Activated T-cell treated with anti-CD3 and anti-CD28 coated beads for 24 hours (primary cell): ENCODE data around the gene IFNLR1.

Experiments used
- DNase-seq: peaks from one replicate; pipeline ENCODE4 v3.0.0-alpha.2; 2020; ENCODE audit warnings: low read depth

Gene IFNLR1

GRCh38 chr1:24205345-24206082 is 18.4 kb upstream of the IFNLR1 start:
- no peak for DNase-seq

GRCh38 chr1:24204116-24204515 is 17.0 kb upstream of the IFNLR1 start:
- no peak for DNase-seq

- no peak for DNase-seq
Observed at GRCh38 chr1:24203404-24203803, 16.3 kb upstream of the IFNLR1 start.

- no peak for DNase-seq
Observed at GRCh38 chr1:24202987-24203386, 15.9 kb upstream of the IFNLR1 start.

GRCh38 chr1:24202556-24202955 is 15.5 kb upstream of the IFNLR1 start:
- no peak for DNase-seq

GRCh38 chr1:24201941-24202440 is 14.9 kb upstream of the IFNLR1 start:
- peak; percentile 39 for DNase-seq

GRCh38 chr1:24199291-24199900 is 12.3 kb upstream of the IFNLR1 start:
- peak; percentile 68 for DNase-seq

- DNase-seq, result no peak
Observed at GRCh38 chr1:24198766-24199165, 11.7 kb upstream of the IFNLR1 start.

- DNase-seq, result no peak
Observed at GRCh38 chr1:24195874-24196273, 8.8 kb upstream of the IFNLR1 start.

- no peak for DNase-seq
Observed at GRCh38 chr1:24195136-24195535, 8.0 kb upstream of the IFNLR1 start.

GRCh38 chr1:24193046-24193445 is 6.0 kb upstream of the IFNLR1 start:
- DNase-seq, result no peak

- peak; percentile 49 for DNase-seq
Observed at GRCh38 chr1:24191860-24192259, 4.8 kb upstream of the IFNLR1 start.

- no peak for DNase-seq
Observed at GRCh38 chr1:24190983-24191461, 3.9 kb upstream of the IFNLR1 start.

GRCh38 chr1:24189528-24189927 is 2.4 kb upstream of the IFNLR1 start:
- DNase-seq, result no peak

GRCh38 chr1:24186711-24186992 is 437 bp downstream of the IFNLR1 start:
- DNase-seq, result no peak

GRCh38 chr1:24186031-24186710 is 918 bp downstream of the IFNLR1 start:
- DNase-seq, result no peak

GRCh38 chr1:24185076-24185475 is 2.0 kb downstream of the IFNLR1 start:
- no peak for DNase-seq

- no peak for DNase-seq
Observed at GRCh38 chr1:24182061-24182460, 5.0 kb downstream of the IFNLR1 start.

GRCh38 chr1:24181619-24182018 is 5.5 kb downstream of the IFNLR1 start:
- DNase-seq, result no peak

GRCh38 chr1:24180676-24181075 is 6.4 kb downstream of the IFNLR1 start:
- no peak for DNase-seq

- no peak for DNase-seq
Observed at GRCh38 chr1:24179251-24179840, 7.7 kb downstream of the IFNLR1 start.

- DNase-seq, result no peak
Observed at GRCh38 chr1:24178407-24178806, 8.7 kb downstream of the IFNLR1 start.

GRCh38 chr1:24177161-24177560 is 9.9 kb downstream of the IFNLR1 start:
- no peak for DNase-seq
